HepG2 (cell line): Measurements from ENCODE around the gene SPATS2. TPM values are rescaled to one million over a fixed set of nuclear protein-coding genes. Genes with fewer than 3 reads are reported as not detected.

Experiments
- DNMT1 ChIP-seq: sonication (generic); formaldehyde crosslinking; IDR thresholded peaks from 2 replicates; pipeline ENCODE4 v1.5.1; 2020; ENCODE audit warnings: mild to moderate bottlenecking, missing genetic modification reagents
- HMGA1 ChIP-seq: sonication (generic); formaldehyde crosslinking; conservative IDR thresholded peaks from 2 replicates; pipeline ENCODE4 v1.4.0; 2020; ENCODE audit warnings: missing genetic modification reagents
- HNF4A ChIP-seq: sonication (generic); formaldehyde crosslinking; IDR thresholded peaks from 2 replicates; pipeline ENCODE4 v1.4.0; 2020; ENCODE audit warnings: missing genetic modification reagents
- IRF2 ChIP-seq: IDR thresholded peaks from 2 replicates; pipeline ENCODE4 v1.6.1; 2018; ENCODE audit warnings: missing genetic modification reagents, missing compliant biosample characterization
- KMT2A ChIP-seq: sonication (generic); formaldehyde crosslinking; IDR thresholded peaks from 2 replicates; pipeline ENCODE4 v1.4.0; 2020; ENCODE audit warnings: missing genetic modification reagents
- NCOA2 ChIP-seq: sonication (generic); formaldehyde crosslinking; IDR thresholded peaks from 2 replicates; pipeline ENCODE4 v1.8.0; 2022; ENCODE audit warnings: inconsistent platforms
- NFIB ChIP-seq: sonication (generic); formaldehyde crosslinking; IDR thresholded peaks from 2 replicates; pipeline ENCODE4 v1.9.0; 2021; ENCODE audit warnings: missing genetic modification reagents, mild to moderate bottlenecking, borderline replicate concordance
- NKX3-1 ChIP-seq: sonication (generic); formaldehyde crosslinking; IDR thresholded peaks from 2 replicates; pipeline ENCODE4 v1.5.0; 2020; ENCODE audit warnings: missing genetic modification reagents
- PAX8 ChIP-seq: sonication (generic); formaldehyde crosslinking; IDR thresholded peaks from 2 replicates; pipeline ENCODE4 v1.8.0; 2022; ENCODE audit warnings: mild to moderate bottlenecking, missing genetic modification reagents, borderline replicate concordance
- PHB2 ChIP-seq: fragments of 450-650 bp; IDR thresholded peaks from 2 replicates; pipeline ENCODE4 v1.6.1; 2018; ENCODE audit not compliant: partially characterized antibody
- POLR2G ChIP-seq: fragments of 200-400 bp; formaldehyde crosslinking; IDR thresholded peaks from 2 replicates; pipeline ENCODE4 v1.6.1; 2018; ENCODE audit warnings: mild to moderate bottlenecking, low read depth, low read length, moderate library complexity
- PTBP1 ChIP-seq: fragments of 200-400 bp; formaldehyde crosslinking; IDR thresholded peaks from 2 replicates; pipeline ENCODE4 v1.6.1; 2018; ENCODE audit warnings: low read length, low read depth; ENCODE audit not compliant: poor library complexity, severe bottlenecking
- SOX5 ChIP-seq: IDR thresholded peaks from 2 replicates; pipeline ENCODE4 v1.6.1; 2016; ENCODE audit warnings: borderline replicate concordance
- SP5 ChIP-seq: IDR thresholded peaks from 2 replicates; pipeline ENCODE4 v1.6.1; 2016; ENCODE audit warnings: low read depth, borderline replicate concordance
- ZFP1 ChIP-seq: IDR thresholded peaks from 2 replicates; pipeline ENCODE4 v1.6.1; 2016
- ZNF20 ChIP-seq: sonication (generic); formaldehyde crosslinking; IDR thresholded peaks from 2 replicates; pipeline ENCODE4 v1.4.0; 2020; ENCODE audit warnings: mild to moderate bottlenecking, moderate library complexity, missing genetic modification reagents
- ZNF326 ChIP-seq: sonication (generic); formaldehyde crosslinking; IDR thresholded peaks from 2 replicates; pipeline ENCODE4 v1.4.0; 2020; ENCODE audit warnings: missing genetic modification reagents, borderline replicate concordance
- ZNF615 ChIP-seq: sonication (generic); formaldehyde crosslinking; IDR thresholded peaks from 2 replicates; pipeline ENCODE4 v1.5.0; 2020; ENCODE audit warnings: mild to moderate bottlenecking, missing genetic modification reagents, borderline replicate concordance
- ZNF782 ChIP-seq: sonication (generic); formaldehyde crosslinking; IDR thresholded peaks from 2 replicates; pipeline ENCODE4 v1.4.0; 2020; ENCODE audit warnings: missing genetic modification reagents, mild to moderate bottlenecking, borderline replicate concordance
- polyA plus RNA-seq, 8 experiments: library from polyadenylated mRNA; depleted of rRNA in 3 of 8; stranded (reverse) in 7 of 8; unstranded in 1 of 8; fragments of >200 nt; fragmentation: Illumina TruSeq in 4 of 8; extraction: Trizol in 4 of 8; gene quantifications; 2 replicates each; pipeline versions ENCODE4 v1.2.1 to v1.2.3, GENCODE V29; 2011 to 2016; ENCODE audit warnings: low read depth in 4 of 8, missing spikeins in 1 of 8, mixed read lengths in 1 of 8; ENCODE audit not compliant: insufficient read depth in 1 of 8
- total RNA-seq, 5 experiments: library from RNA; depleted of rRNA; stranded (reverse); fragments of >200 nt; fragmentation: Illumina TruSeq; extraction: Trizol; gene quantifications; 2 replicates each; pipeline ENCODE4 v1.2.3, GENCODE V29; 2016; ENCODE audit warnings: low read depth in 1 of 5
- TF ChIP-seq, protein P1 (sequence below): sonication (generic); formaldehyde crosslinking; IDR thresholded peaks from 2 replicates; pipeline ENCODE4 v1.8.0; 2022; ENCODE audit warnings: missing genetic modification reagents, low read depth, mild to moderate bottlenecking, borderline replicate concordance
- TF ChIP-seq, protein P2 (sequence below): IDR thresholded peaks from 2 replicates; pipeline ENCODE4 v1.6.1; 2016; ENCODE audit warnings: missing compliant biosample characterization, missing genetic modification reagents, borderline replicate concordance
- TF ChIP-seq, protein P3 (sequence below): conservative IDR thresholded peaks from 2 replicates; pipeline ENCODE4 v1.6.1; 2018; ENCODE audit warnings: missing genetic modification reagents
- TF ChIP-seq, protein P4 (sequence below): IDR thresholded peaks from 2 replicates; pipeline ENCODE4 v1.6.1; 2016
- TF ChIP-seq, protein P5 (sequence below): sonication (generic); formaldehyde crosslinking; IDR thresholded peaks from 2 replicates; pipeline ENCODE4 v1.4.0; 2020; ENCODE audit warnings: missing genetic modification reagents, borderline replicate concordance

Gene SPATS2
- total and polyA plus RNA-seq, 2 of the 13 experiments (the other 11 are each of a cell fraction or from before 2014, with no cell fraction given) = 19.3 to 28.1 TPM

DNA sequence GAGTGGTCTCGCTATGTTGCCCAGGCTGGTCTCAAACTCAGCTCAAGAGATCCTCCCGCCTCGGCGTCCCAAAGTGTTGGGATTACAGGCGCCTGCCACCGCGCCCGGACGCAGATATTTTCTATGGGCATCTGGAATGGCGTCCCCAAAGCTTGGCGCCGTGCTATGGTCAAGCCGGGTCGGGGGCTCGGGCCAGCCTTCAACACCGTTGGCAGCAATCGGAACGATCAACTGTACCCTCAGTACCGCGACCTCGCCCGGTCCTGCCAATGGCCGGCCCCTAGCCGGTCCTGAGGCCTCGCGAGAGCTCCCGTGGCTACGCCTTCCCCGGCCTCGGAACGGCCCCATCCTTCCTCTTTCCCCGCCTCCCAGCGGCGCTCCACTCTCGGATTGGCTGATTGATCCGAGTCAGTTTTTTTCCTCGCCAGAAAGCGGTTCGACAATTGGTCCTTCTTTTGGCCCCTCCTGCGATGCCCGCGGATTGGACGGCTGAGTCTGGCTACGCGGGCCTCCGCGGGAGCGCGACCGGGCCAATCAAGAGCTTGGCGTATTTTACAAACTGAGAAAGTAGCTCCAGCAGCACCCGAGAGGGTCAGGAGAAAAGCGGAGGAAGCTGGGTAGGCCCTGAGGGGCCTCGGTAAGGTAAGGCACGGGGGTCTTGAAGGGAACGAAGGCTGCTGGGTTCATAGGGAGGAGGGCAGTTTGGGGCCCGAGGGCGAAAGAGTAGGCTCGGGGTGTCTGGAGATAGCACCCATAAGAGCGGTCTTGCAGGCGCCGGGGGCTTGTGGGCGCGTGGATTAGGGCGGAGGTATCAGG, 44.3 kb upstream of the SPATS2 start, which contains the start of gene TROAP (continued):
- TF ChIP-seq ZNF20 (no peak), SP5 (CRISPR knock-in tag) (no peak), ZNF615 (CRISPR knock-in tag) (no peak), HNF4A (CRISPR knock-in tag) (no peak), ZNF326 (CRISPR knock-in tag) (no peak), NCOA2 (CRISPR knock-in tag) (no peak), PHB2 (no peak), ZFP1 (CRISPR knock-in tag) (no peak), PAX8 (CRISPR knock-in tag) (no peak), DNMT1 (no peak), NFIB (CRISPR knock-in tag) (no peak), HMGA1 (CRISPR knock-in tag) (no peak), SOX5 (CRISPR knock-in tag) (no peak), PTBP1 (peak; percentile 12), IRF2 (peak; percentile 24; the same call in 1 of the 2 replicates), NKX3-1 (CRISPR knock-in tag) (no peak), POLR2G (peak; percentile 91), KMT2A (CRISPR knock-in tag) (peak; percentile 78; the same call in 1 of the 2 replicates), ZNF782 (CRISPR knock-in tag) (no peak)
- TF ChIP-seq, protein P1, sequence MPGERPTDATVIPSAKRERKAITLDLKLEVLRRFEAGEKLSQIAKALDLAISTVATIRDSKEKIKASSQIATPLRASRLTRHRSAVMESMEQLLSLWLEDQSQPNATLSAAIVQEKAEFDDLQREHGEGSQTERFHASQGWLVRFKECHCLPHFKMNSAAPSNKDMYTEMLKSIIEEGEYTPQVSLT = no peak
- TF ChIP-seq, protein P2, sequence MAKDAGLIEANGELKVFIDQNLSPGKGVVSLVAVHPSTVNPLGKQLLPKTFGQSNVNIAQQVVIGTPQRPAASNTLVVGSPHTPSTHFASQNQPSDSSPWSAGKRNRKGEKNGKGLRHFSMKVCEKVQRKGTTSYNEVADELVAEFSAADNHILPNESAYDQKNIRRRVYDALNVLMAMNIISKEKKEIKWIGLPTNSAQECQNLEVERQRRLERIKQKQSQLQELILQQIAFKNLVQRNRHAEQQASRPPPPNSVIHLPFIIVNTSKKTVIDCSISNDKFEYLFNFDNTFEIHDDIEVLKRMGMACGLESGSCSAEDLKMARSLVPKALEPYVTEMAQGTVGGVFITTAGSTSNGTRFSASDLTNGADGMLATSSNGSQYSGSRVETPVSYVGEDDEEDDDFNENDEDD (CRISPR knock-in tag) = peak; percentile 96
- TF ChIP-seq, protein P3, sequence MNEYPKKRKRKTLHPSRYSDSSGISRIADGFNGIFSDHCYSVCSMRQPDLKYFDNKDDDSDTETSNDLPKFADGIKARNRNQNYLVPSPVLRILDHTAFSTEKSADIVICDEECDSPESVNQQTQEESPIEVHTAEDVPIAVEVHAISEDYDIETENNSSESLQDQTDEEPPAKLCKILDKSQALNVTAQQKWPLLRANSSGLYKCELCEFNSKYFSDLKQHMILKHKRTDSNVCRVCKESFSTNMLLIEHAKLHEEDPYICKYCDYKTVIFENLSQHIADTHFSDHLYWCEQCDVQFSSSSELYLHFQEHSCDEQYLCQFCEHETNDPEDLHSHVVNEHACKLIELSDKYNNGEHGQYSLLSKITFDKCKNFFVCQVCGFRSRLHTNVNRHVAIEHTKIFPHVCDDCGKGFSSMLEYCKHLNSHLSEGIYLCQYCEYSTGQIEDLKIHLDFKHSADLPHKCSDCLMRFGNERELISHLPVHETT (CRISPR knock-in tag) = 0 out of 2 replicates have a peak, but pooled peaks have one; percentile 14
- TF ChIP-seq, protein P4, sequence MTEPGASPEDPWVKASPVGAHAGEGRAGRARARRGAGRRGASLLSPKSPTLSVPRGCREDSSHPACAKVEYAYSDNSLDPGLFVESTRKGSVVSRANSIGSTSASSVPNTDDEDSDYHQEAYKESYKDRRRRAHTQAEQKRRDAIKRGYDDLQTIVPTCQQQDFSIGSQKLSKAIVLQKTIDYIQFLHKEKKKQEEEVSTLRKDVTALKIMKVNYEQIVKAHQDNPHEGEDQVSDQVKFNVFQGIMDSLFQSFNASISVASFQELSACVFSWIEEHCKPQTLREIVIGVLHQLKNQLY (CRISPR knock-in tag) = no peak
- TF ChIP-seq, protein P5, sequence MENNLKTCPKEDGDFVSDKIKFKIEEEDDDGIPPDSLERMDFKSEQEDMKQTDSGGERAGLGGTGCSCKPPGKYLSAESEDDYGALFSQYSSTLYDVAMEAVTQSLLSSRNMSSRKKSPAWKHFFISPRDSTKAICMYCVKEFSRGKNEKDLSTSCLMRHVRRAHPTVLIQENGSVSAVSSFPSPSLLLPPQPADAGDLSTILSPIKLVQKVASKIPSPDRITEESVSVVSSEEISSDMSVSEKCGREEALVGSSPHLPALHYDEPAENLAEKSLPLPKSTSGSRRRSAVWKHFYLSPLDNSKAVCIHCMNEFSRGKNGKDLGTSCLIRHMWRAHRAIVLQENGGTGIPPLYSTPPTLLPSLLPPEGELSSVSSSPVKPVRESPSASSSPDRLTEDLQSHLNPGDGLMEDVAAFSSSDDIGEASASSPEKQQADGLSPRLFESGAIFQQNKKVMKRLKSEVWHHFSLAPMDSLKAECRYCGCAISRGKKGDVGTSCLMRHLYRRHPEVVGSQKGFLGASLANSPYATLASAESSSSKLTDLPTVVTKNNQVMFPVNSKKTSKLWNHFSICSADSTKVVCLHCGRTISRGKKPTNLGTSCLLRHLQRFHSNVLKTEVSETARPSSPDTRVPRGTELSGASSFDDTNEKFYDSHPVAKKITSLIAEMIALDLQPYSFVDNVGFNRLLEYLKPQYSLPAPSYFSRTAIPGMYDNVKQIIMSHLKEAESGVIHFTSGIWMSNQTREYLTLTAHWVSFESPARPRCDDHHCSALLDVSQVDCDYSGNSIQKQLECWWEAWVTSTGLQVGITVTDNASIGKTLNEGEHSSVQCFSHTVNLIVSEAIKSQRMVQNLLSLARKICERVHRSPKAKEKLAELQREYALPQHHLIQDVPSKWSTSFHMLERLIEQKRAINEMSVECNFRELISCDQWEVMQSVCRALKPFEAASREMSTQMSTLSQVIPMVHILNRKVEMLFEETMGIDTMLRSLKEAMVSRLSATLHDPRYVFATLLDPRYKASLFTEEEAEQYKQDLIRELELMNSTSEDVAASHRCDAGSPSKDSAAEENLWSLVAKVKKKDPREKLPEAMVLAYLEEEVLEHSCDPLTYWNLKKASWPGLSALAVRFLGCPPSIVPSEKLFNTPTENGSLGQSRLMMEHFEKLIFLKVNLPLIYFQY (CRISPR knock-in tag) = peak; percentile 28; the same call in 1 of the 2 replicates
